ES-I3 (cell line): ENCODE results near the gene FAM168B.
"Not testable (repeated sequence)": the region's sequence is repeated elsewhere in the genome, so short reads cannot be mapped to it uniquely, and the experiment has no call there.

ENCODE experiments used
- H3K36me3 ChIP-seq: 2 replicates; pipeline ENCODE4 v1.6.1; 2013; ENCODE audit warnings: mild to moderate bottlenecking, low read length, control low read depth, moderate library complexity; ENCODE audit not compliant: insufficient read depth
- H3K4me1 ChIP-seq: 2 replicates; pipeline ENCODE4 v1.6.1; 2013; ENCODE audit warnings: mild to moderate bottlenecking, control low read depth, low read length; ENCODE audit not compliant: insufficient read depth
- H3K9ac ChIP-seq: 2 replicates; pipeline ENCODE4 v1.6.1; 2013; ENCODE audit warnings: low read depth, mild to moderate bottlenecking, low read length, moderate library complexity
- H3K9me3 ChIP-seq: 2 replicates; pipeline ENCODE4 v1.6.1; 2013; ENCODE audit warnings: mild to moderate bottlenecking, low read length, moderate library complexity; ENCODE audit not compliant: control insufficient read depth, insufficient read depth

FAM168B gene

DNA sequence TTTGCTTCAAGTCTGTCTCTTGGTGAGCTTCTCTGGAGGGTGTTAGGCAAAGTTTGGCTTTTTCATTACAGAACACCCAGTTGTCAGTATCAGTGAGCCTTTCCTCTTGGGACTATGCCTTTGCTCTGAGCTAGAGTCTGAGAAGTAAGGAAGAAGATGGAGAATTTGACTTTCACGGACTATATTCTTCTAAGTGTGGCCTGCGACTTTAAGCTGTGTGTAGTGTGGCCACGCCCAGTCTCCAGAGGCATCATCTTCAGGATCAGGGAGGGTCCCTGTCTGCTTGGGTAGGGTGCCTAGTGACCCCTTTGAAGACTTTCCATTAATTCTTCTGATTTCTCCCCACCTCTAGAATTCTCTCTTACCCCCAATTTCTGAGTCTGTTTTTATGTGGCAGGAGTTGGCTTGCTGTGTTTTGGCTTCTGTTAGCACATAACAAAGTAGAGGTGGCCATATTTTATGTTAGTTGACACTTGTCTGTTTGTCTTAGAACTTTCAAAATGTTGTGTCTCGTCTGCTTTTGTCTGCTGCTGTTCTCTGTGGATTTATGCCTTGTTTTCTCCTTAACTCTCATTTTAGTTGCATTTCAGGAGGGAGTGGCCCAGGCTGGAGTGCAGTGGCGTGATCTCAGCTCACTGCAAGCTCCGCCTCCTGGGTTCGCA is 20.4 kb upstream of the FAM168B start:
- no peaks in the 10 kb centered on the region for H3K36me3 ChIP-seq
- peaks cover 10% of the 10 kb centered on the region; the same call in 1 of the 2 replicates for H3K4me1 ChIP-seq
- no peak overlapping the region for H3K9ac ChIP-seq
- H3K9me3 ChIP-seq: peaks cover 2% of the 10 kb centered on the region; the same call in 1 of the 2 replicates

DNA sequence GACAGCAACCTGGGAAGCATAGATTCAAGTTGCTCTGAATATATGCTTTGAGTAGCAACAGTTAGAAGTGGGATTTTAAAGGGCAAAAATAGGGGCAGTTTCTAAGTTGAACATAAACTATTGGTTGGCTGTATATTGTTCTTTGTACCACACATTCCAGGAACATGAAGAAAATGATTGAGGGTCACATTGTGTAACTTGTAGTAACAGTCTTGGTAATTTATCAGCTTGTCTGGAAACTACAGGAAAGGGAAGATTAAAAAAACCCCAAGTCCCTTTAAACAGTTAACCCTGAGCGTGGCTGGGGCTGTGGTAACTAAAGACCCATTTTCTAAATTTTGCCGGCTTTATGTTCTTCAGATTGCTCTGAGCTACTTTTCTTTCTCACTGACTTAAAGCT is 19.3 kb upstream of the FAM168B start:
- Histone ChIP-seq H3K9me3 (peaks cover 2% of the 10 kb centered on the region; the same call in 1 of the 2 replicates), H3K9ac (no peak overlapping the region), H3K36me3 (no peaks in the 10 kb centered on the region), H3K4me1 (peaks cover 10% of the 10 kb centered on the region; the same call in 1 of the 2 replicates)

DNA sequence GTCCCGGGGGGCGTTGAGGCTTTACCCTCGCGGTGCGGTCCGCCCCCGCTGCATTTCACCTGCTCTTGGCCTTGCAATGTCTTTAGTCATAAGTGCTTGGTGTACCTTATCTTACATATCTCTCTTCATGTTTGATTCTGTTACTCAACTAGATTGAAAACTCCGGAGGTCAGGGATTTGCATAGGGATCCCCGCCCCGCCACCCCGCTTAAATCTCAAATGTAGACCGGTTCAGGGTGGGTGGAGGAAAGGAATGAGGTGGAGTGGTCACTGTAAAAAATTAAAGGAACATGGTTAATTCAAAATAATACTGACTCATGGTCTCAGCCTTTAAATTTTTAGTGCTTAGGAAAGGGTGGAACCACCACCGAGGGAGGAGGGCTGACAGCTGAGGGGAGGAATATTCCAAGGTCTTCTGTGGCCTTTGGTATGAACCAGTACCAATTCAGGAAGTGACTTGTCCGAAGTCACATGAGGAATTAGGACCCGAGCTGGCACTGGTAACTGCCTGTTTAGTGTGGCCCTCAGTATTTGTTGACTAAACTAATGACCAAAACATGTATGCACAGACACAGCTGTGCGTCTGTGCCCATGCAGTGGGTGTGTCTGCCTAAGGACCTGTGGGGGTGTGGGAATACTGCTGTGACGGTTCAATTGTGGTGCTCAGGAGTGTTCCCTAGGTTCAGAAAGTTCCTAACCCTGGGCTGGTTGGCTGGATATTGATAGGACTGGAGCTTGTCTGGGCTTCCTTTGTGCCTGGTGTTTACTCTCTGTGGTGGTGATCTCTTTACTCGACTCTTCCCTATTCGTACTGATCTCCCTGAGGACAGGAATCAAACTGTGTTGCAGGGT is 12.9 kb upstream of the FAM168B start:
- peaks cover 8% of the 10 kb centered on the region; the same call in 1 of the 2 replicates for H3K4me1 ChIP-seq

DNA sequence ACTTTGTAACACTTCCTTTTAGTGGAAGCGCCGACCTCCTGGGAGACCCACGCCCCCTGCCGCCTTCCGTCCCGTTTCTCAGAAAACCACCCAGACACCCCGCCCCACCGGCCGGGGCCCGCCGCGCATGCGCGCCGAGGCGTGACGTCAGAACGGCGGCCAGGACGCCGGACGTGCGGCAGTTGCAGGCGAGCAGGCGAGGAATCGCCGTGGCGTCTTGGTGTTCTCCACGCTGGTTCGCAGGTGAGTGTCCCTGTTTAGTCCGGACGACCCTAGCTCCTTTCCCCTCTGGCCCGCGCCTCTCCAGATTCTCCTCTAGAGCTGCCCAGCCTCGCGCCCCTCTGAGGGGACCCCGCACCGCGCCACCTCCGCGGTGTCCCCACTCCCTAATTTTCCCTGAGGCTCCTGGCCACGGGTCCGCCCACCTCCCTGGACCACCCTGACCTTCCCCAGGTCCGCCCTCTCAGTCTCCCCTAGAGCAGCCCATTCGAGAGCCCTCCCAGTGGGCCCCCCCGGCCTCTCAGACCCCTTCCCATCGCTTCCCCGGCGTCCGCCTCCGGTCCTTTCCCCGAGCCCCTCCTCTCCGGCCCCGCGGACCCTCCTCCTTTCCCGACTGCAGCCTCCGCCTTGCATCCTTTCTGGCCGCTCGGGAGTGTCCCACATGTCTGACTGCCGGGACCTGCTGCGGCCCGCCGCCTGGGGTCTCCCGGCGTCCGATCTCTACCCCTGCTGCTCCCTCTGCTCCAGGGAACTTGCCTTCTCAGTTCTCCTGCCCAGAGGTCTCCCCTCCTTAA is 12.1 kb upstream of the FAM168B start, which contains the start of gene PLEKHB2:
Gene PLEKHB2 (plus strand): TSS at position 181 of the 794 bp plus-strand sequence. CDS start 15,606 bp downstream, outside the sequence.
- Histone ChIP-seq H3K9ac (peak within 1 kb of the TSS; percentile 89), H3K4me1 (peaks cover 8% of the 10 kb centered on the region; the same call in 1 of the 2 replicates), H3K36me3 (no peaks in the 10 kb centered on the region)

More for the DNA sequence above, 12.9 kb upstream of the FAM168B start:
- H3K9ac ChIP-seq: peak overlapping the region; percentile 89
- no peaks in the 10 kb centered on the region for H3K36me3 ChIP-seq
- H3K9me3 ChIP-seq: no peaks in the 10 kb centered on the region

DNA sequence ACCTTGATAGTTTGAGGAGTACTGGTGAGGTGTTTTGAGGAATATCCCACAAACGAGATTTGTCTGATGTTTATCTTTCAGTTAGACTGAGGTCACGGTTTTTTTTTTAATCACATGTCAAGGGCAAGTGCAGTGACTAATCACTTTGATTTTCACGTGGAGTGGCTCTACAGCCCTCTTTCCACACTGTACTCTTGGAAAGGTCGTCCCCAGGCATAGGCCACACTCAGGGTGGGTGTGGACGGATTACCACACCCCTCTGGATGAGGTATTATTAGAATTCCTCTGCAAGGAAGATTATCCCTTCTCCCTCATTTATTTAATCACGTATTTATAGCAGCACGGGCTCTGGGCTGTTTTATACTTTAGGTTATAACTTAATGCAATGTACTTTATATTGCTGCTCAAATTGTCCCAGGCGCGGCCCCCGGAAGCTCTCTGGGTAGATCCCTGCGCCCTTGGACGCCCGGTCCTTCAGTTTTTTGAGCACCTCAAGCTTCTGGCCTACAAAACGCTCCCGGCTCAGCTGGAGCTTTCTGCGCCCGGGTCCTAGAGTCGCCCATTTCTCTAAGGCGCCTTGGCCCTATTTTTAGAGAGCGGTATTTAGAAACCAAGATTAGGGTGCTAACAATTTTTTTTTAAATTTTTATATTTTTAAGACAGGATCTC is 11.4 kb upstream of the FAM168B start:
- H3K36me3 ChIP-seq: no peaks in the 10 kb centered on the region
- peaks cover 8% of the 10 kb centered on the region; the same call in 1 of the 2 replicates for H3K4me1 ChIP-seq
- H3K9ac ChIP-seq: peak overlapping the region; percentile 89
- H3K9me3 ChIP-seq: no peaks in the 10 kb centered on the region

More for the DNA sequence above, 12.1 kb upstream of the FAM168B start, which contains the start of gene PLEKHB2:
- H3K9me3 ChIP-seq: no peaks in the 10 kb centered on the region

DNA sequence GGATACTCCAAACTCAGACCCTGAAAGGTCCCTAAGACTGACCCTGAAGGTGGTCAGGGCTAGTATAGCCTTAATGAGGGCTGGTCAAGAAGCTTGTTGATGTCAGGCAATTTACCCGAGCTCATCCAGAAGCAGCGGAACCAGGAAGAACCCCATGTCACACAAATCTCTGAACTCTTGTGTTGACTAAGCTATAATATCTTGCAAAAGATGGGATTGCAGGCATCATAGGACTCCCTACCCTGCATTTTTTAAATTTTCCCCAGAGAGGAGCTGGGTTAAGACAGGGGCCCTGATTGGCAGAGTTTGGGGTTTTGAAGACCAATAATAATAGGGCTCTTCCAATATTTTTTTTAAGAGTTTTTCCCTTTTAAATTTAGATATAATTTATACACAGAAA is 9.9 kb upstream of the FAM168B start:
- Histone ChIP-seq H3K9ac (no peak overlapping the region), H3K9me3 (no peaks in the 10 kb centered on the region), H3K4me1 (peaks cover 8% of the 10 kb centered on the region; the same call in 1 of the 2 replicates), H3K36me3 (no peaks in the 10 kb centered on the region)

DNA sequence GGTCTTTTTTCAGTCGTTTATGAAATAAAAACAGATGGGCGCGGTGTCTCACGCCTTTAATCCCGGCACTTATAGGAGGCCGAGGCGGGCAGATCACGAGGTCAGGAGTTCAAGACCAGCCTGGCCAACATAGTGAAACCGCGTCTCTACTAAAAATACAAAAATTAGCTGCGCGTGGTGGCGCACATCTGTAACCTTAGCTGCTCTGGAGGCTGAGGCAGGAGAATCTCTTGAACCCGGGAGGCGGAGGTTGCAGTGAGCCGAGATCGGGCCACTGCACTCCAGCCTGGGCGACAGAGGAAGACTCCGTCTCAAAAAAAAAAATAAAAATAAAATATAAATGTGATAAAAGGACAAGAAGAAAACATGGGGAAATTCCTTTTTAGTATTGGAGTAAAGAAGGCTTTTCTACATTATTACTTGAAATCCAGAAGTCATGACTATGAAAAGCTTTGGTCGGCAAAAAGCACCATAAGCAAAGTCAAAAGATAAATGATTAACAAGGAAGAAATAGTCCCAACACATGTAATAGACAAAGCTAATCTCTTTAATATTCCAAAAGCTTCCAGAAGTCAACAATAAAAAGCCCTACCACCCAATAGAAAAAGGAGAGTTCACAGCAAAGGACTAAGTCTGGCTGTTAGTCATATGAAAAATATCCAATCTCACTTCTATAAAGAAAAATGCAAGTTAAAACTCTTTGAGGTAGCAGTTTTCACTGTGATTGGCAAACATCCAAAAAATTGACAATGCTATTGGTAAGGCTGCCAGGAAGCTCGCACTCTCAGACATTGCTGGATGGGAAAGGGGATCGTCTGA is 1.4 kb upstream of the FAM168B start:
- no peaks in the 10 kb centered on the region for H3K9me3 ChIP-seq
- no peaks in the 10 kb centered on the region for H3K36me3 ChIP-seq
- peak overlapping the region; percentile 92; the same call in 1 of the 2 replicates for H3K9ac ChIP-seq
- no peaks in the 10 kb centered on the region for H3K4me1 ChIP-seq

DNA sequence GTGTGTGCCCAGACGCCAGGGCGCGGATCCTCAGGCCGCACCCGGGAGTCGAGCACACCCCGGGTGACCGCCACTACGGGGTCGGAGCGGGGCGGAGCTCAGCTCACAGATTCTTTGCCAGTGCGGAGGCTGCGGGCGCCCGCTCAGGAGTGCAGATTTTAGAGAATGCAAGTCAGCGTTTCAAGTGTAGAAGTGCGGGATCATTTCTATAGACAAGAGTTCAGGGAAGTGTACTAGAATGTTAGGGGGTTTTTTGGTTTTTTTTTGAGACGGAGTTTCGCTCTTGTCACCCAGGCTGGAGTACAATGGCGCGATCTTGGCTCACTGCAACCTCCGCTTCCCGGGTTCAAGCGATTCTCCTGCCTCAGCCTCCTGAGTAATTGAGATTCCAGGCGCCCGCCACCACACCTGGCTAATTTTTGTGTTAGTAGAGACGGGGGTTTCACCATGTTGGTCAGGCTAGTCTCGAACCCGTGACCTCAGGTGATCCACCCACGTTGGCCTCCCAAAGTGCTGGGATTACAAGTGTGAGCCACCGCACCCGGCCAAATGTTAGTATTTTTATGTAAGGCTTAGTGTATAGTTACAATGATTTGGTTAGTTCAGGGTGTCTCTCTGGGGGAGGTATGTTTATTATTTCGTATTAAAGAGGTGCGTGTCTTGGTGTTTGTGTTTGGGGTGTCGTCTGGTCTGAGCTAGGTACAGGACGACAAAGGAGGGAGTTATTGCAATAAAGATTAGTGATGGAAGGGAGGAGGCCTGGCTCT is 619 bp upstream of the FAM168B start:
- peaks cover 1% of the 10 kb centered on the region; the same call in 1 of the 2 replicates for H3K36me3 ChIP-seq
- no peaks in the 10 kb centered on the region for H3K4me1 ChIP-seq
- peak overlapping the region; percentile 92 for H3K9ac ChIP-seq
- no peaks in the 10 kb centered on the region for H3K9me3 ChIP-seq

DNA sequence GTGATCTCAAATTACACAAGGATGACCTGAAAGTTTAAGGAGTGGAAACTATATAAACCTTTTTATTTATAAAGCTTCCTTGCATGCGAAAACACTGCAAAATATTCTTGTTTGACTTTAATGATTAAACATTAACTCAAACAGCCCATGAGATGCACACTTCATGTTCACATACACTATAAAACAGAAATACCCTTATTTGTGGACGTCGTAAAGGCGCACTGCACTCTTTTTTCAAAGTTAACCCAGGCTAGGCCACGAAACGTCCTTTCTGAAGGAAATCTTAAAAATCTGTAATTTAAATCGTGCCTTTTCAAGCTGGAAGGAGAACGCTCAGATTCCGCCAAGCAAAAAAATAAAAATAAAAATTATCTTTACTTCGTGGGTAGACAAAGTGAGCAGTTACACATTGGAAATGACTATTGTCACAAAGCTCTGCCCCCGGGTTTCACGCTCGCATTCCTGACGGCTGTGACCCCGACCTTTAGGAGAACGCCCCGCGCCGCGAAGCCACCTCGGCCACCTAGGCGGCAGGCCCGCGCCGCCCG is 728 bp downstream of the FAM168B start:
- no peaks in the 10 kb centered on the region for H3K4me1 ChIP-seq
- H3K36me3 ChIP-seq: peaks cover 11% of the 10 kb centered on the region; the same call in 1 of the 2 replicates
- H3K9ac ChIP-seq: peak overlapping the region; percentile 92
- H3K9me3 ChIP-seq: no peaks in the 10 kb centered on the region

DNA sequence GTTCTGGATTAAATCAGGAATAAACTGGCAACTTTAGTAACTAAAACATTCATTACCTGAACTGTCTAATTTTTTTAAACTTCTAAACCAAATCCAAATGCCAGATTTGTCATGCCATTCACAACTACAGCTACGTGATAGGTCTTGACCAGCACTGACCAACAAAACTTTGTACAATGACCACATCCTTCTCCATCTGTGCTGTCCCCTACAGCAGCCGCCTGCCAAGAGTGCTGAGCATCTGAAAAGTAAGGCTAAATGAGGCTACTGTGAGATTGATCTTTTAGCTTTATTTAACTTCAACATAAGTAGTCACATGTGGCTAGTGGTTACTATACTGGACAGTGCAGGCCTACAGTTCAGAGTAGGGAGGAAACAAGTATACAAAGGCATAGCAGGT is 7.6 kb downstream of the FAM168B start:
- H3K36me3 ChIP-seq: peaks cover 30% of the 10 kb centered on the region
- no peak overlapping the region for H3K9ac ChIP-seq

DNA sequence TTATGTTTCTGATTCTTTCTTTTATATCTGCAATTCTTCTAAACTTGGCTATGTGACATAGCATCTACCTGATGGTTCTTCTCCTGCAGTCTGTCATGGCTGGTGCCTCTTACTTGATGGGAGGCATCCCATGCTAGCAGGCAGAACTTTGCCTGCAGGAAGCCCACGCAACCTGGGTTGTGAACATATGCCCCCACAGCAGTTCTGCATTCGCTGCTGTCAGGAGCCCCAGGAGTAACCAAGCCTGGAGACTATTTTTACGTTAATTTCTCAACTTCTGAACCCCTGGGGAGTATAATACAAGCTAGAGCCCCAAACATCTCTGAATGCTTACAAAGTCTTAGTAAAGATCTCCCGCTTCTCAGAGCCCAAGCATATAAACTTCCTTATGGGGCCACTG is 12.1 kb downstream of the FAM168B start:
- Histone ChIP-seq H3K4me1 (no peaks in the 10 kb centered on the region), H3K9me3 (no peaks in the 10 kb centered on the region), H3K9ac (no peak overlapping the region), H3K36me3 (peaks cover 26% of the 10 kb centered on the region)

More for the DNA sequence above, 7.6 kb downstream of the FAM168B start:
- H3K4me1 ChIP-seq: no peaks in the 10 kb centered on the region
- no peaks in the 10 kb centered on the region for H3K9me3 ChIP-seq

DNA sequence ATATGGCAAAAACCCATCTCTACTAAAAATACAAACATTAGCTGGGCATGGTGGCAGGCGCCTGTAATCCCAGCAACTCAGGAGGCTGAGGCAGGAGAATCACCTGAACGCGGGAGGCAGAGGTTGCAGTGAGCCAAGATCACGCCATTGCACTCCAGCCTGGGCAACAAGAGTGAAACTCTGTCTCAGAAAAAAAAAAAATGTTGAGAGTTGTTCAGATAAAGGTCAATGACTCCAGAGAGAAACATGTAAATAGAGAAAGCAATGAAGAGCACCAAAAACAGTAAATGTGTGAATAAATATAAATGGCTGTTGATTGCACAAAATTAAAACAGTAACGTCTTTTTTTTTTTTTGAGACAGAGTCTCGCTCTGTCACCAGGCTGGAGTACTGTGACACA is 13.3 kb downstream of the FAM168B start:
- H3K4me1 ChIP-seq: not testable (repeated sequence)
- peaks cover 25% of the 10 kb centered on the region for H3K36me3 ChIP-seq

More for the DNA sequence above, 13.3 kb downstream of the FAM168B start:
- not testable (repeated sequence) for H3K9me3 ChIP-seq, H3K9ac ChIP-seq
